Activated T-cell treated with anti-CD3 and anti-CD28 coated beads, Interleukin-2, amount 50 U/mL, for 24 hours (primary cell): ENCODE measurements around the gene TRAT1.
A peak's percentile ranks its signal among the peaks of the same experiment; 100 is the strongest.
"Not testable (repeated sequence)": the region's sequence is repeated elsewhere in the genome, so short reads cannot be mapped to it uniquely, and the experiment has no call there.

Experiments
- DNase-seq: peaks from one replicate; pipeline ENCODE4 v3.0.0-alpha.2; 2020
- H3K27ac Mint-ChIP-seq: 2 replicates; pipeline ENCODE4 v1.8.0; 2020; ENCODE audit warnings: mild to moderate bottlenecking, mixed read lengths
- H3K27me3 Mint-ChIP-seq: 2 replicates; pipeline ENCODE4 v1.8.0; 2020; ENCODE audit warnings: mixed read lengths
- H3K36me3 Mint-ChIP-seq: 2 replicates; pipeline ENCODE4 v1.8.0; 2020; ENCODE audit warnings: low read depth, mixed read lengths
- H3K4me1 Mint-ChIP-seq: 2 replicates; pipeline ENCODE4 v1.8.0; 2020; ENCODE audit warnings: low read depth, mixed read lengths
- H3K4me3 Mint-ChIP-seq: 2 replicates; pipeline ENCODE4 v1.8.0; 2020; ENCODE audit warnings: mild to moderate bottlenecking, moderate library complexity, mixed read lengths
- H3K9me3 Mint-ChIP-seq: 2 replicates; pipeline ENCODE4 v1.8.0; 2020; ENCODE audit warnings: mixed read lengths

The TRAT1 gene, protein sequence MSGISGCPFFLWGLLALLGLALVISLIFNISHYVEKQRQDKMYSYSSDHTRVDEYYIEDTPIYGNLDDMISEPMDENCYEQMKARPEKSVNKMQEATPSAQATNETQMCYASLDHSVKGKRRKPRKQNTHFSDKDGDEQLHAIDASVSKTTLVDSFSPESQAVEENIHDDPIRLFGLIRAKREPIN

GRCh38 chr3:108822123-108822897 lies at the start of gene TRAT1:
Gene TRAT1 (plus strand): TSS chr3:108822786. CDS start chr3:108822928, 142 bp downstream.
- Mint-ChIP-seq H3K4me1 (peaks cover 64% of the 10 kb centered on the region), H3K4me3 (peak within 1 kb of the TSS; percentile 85), H3K27me3 (no peaks in the 10 kb centered on the region), H3K27ac (peak within 1 kb of the TSS; percentile 94), H3K36me3 (peaks cover 5% of the 10 kb centered on the region), H3K9me3 (no peaks in the 10 kb centered on the region)
- no peak for DNase-seq

DNA sequence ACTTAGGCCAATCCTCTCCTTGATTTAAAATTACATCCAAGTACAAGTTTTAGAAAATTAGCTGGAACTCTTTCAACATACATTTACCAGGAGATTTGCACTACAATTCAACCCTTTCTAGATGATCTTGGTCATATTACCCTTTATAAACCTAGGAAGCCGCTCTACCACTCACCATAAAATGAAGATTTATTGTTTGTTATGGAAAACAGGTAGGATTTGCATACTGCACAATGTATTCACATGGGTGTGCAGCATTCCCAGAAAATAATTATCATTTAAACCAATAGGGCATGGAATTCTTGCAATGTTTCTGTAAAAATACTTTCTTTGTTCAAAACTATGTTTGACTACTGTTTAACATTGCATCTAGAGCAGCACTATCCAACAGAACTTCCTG lies 46.9 kb upstream of the TRAT1 start:
- H3K27ac Mint-ChIP-seq = no peak overlapping the region
- H3K36me3 Mint-ChIP-seq = no peaks in the 10 kb centered on the region
- H3K9me3 Mint-ChIP-seq = no peaks in the 10 kb centered on the region
- no peaks in the 10 kb centered on the region for H3K27me3 Mint-ChIP-seq
- DNase-seq = no peak
- H3K4me3 Mint-ChIP-seq = no peak overlapping the region
- peaks cover 35% of the 10 kb centered on the region for H3K4me1 Mint-ChIP-seq

- H3K4me3 Mint-ChIP-seq = no peak overlapping the region
- no peaks in the 10 kb centered on the region for H3K36me3 Mint-ChIP-seq
- H3K27me3 Mint-ChIP-seq = no peaks in the 10 kb centered on the region
- DNase-seq = no peak
- peaks cover 39% of the 10 kb centered on the region for H3K4me1 Mint-ChIP-seq
- H3K27ac Mint-ChIP-seq = no peak overlapping the region
- H3K9me3 Mint-ChIP-seq = no peaks in the 10 kb centered on the region
Observed at GRCh38 chr3:108779496-108779895, 43.1 kb upstream of the TRAT1 start.

DNA sequence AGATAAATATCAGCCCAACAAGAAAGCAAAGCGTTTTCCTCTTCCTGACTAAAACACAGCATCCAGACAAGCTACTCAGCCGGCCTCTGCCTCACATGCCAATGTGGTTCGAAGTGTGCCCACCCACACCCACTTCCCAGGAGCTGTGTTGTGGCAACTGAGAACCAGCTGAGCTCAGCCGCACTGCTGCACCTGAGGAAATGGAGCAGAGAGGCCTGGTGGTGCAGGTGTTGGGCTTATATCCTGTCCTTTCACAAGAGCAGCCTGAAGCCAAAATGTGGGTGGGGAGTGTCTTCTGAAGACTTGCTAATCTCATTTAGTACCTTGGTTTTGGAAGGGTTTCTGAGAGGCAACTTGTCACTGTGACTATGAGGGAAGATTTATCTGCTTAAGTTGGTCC lies 42.4 kb upstream of the TRAT1 start:
- Mint-ChIP-seq H3K36me3 (no peaks in the 10 kb centered on the region), H3K27ac (peak overlapping the region; percentile 7), H3K9me3 (no peaks in the 10 kb centered on the region), H3K4me1 (peaks cover 39% of the 10 kb centered on the region), H3K27me3 (no peaks in the 10 kb centered on the region), H3K4me3 (no peak overlapping the region)
- peak; percentile 36 for DNase-seq

- no peak overlapping the region for H3K27ac Mint-ChIP-seq
- H3K4me1 Mint-ChIP-seq = no peaks in the 10 kb centered on the region
- H3K4me3 Mint-ChIP-seq = no peak overlapping the region
- peaks cover 3% of the 10 kb centered on the region for H3K9me3 Mint-ChIP-seq
- DNase-seq = no peak
- no peaks in the 10 kb centered on the region for H3K27me3 Mint-ChIP-seq
- H3K36me3 Mint-ChIP-seq = no peaks in the 10 kb centered on the region
Observed at GRCh38 chr3:108791473-108791872, 31.1 kb upstream of the TRAT1 start.

DNA sequence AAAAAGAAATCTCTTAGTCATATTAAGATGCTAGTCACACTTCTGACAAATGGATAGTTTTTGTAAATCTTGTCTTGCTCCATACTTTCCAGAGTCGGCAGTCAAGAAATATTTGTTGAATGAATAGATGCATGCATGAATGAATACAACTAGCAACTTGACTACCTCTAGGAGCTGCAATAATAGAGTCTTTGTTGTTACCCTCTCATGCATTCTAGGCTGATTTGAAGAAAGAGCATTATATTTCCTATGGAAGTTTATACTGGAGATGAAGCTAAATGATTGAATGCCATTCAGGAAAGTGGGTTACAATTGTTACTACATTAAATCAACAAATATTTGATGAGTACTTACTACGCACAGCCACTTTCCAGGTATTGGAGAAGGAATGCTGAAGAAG lies 18.1 kb upstream of the TRAT1 start:
- peaks cover 28% of the 10 kb centered on the region for H3K4me1 Mint-ChIP-seq
- no peak overlapping the region for H3K4me3 Mint-ChIP-seq
- no peak for DNase-seq
- peaks cover 8% of the 10 kb centered on the region for H3K9me3 Mint-ChIP-seq
- H3K27me3 Mint-ChIP-seq = no peaks in the 10 kb centered on the region
- no peak overlapping the region for H3K27ac Mint-ChIP-seq
- no peaks in the 10 kb centered on the region for H3K36me3 Mint-ChIP-seq

GRCh38 chr3:108804966-108805365 lies 17.6 kb upstream of the TRAT1 start:
- Mint-ChIP-seq H3K36me3 (no peaks in the 10 kb centered on the region), H3K9me3 (peaks cover 8% of the 10 kb centered on the region), H3K4me1 (peaks cover 28% of the 10 kb centered on the region), H3K4me3 (no peak overlapping the region), H3K27ac (no peak overlapping the region), H3K27me3 (no peaks in the 10 kb centered on the region)
- DNase-seq = no peak

DNA sequence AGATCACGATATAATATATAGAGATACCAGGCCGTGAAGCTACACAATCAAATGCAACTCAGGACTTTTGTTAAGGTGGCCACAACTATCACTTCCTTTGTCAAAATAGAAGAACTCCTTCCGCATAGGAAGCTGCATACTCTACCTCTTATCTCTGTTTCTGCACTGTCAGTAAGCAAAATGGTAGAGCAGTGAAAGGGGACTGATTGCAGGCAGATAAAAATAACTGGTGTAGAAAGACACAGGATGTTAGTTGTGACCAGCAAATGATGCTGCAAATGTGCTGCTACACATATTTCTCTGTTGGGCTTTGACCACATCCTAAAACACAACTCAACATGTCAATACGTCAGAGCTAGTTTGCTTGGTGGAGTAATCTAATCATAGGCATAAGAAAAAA lies 16.3 kb upstream of the TRAT1 start:
- no peak for DNase-seq
- peak overlapping the region; percentile 35 for H3K4me3 Mint-ChIP-seq
- H3K4me1 Mint-ChIP-seq = peaks cover 28% of the 10 kb centered on the region
- H3K36me3 Mint-ChIP-seq = no peaks in the 10 kb centered on the region
- H3K27ac Mint-ChIP-seq = peak overlapping the region; percentile 82
- H3K9me3 Mint-ChIP-seq = peaks cover 8% of the 10 kb centered on the region
- H3K27me3 Mint-ChIP-seq = no peaks in the 10 kb centered on the region

DNA sequence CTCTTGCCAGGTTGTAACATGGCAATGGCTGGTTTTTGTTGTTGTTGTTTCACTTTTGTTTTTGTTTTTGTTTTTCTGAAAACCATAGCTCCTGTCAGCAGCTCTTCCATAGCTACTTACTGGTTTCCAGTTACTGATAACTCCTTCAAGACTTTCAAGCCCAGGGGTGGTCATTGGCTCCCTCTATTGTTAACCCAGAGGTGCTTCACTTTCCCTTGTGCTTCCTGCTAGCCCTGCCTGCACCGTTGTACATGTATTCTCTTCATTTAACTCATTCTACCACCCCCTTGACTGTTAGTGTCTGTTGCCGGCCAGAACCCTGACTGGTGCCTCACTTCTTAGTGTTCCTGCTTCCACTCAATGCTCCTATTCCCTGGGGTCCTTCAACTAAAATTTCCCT lies 4.2 kb upstream of the TRAT1 start:
- Mint-ChIP-seq H3K4me1 (peaks cover 39% of the 10 kb centered on the region), H3K27me3 (no peaks in the 10 kb centered on the region), H3K9me3 (peaks cover 3% of the 10 kb centered on the region), H3K36me3 (peaks cover 5% of the 10 kb centered on the region), H3K27ac (peak overlapping the region; percentile 24), H3K4me3 (peak overlapping the region; percentile 28)
- peak; percentile 47 for DNase-seq

DNA sequence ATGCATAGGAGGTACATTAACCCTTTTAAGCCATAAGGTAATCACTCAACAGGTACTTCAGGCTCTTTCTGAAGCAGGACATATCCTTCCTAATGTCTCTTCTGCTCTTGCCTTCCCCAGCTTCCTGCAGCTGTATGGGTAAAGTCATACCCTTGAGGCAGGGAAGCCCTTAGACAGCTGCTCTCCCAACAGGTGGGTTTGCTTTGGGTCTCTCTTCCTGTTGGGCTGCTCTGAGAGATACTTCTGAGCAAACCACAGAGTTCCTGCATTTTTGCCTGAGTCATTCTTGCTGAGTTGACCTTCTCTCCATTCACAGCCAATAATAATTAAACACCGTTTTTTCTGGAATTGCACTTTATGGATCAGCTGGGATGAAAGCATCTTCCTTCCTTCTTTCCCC lies 2.0 kb upstream of the TRAT1 start:
- Mint-ChIP-seq H3K27me3 (no peaks in the 10 kb centered on the region), H3K27ac (peak overlapping the region; percentile 83), H3K9me3 (peaks cover under 1% of the 10 kb centered on the region), H3K36me3 (peaks cover 5% of the 10 kb centered on the region), H3K4me1 (peaks cover 49% of the 10 kb centered on the region), H3K4me3 (peak overlapping the region; percentile 70)
- no peak for DNase-seq

- DNase-seq = no peak
- H3K36me3 Mint-ChIP-seq = peaks cover 5% of the 10 kb centered on the region
- H3K9me3 Mint-ChIP-seq = no peaks in the 10 kb centered on the region
- no peaks in the 10 kb centered on the region for H3K27me3 Mint-ChIP-seq
- peaks cover 71% of the 10 kb centered on the region for H3K4me1 Mint-ChIP-seq
- peak overlapping the region; percentile 83 for H3K4me3 Mint-ChIP-seq
- peak overlapping the region; percentile 92 for H3K27ac Mint-ChIP-seq
Observed at GRCh38 chr3:108823227-108823626, 641 bp downstream of the TRAT1 start.

DNA sequence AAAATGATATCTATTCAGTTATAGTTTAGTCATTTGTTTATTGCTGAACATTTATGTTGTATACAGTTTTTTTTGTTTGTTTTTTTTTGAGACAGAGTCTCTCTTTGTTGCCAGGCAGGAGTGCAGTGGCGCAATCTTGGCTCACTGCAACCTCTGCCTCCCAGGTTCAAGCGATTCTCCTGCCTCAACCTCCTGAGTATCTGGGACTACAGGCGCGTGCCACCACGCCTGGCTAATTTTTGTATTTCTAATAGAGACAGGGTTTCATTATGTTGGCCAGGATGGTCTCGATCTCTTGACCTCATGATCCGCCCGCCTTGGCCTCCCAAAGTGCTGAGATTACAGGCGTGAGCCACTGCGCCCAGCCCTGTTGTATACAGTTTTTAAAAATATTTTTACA lies 1.2 kb downstream of the TRAT1 start:
- H3K27me3 Mint-ChIP-seq, H3K36me3 Mint-ChIP-seq, H3K9me3 Mint-ChIP-seq: not testable (repeated sequence)
- Mint-ChIP-seq H3K4me1 (peaks cover 71% of the 10 kb centered on the region), H3K27ac (peak overlapping the region; percentile 86), H3K4me3 (peak overlapping the region; percentile 85)
- peak; percentile 46 for DNase-seq

GRCh38 chr3:108826309-108827187 lies 4.0 kb downstream of the TRAT1 start:
- H3K27me3 Mint-ChIP-seq = no peaks in the 10 kb centered on the region
- H3K27ac Mint-ChIP-seq = peak overlapping the region; percentile 87
- no peaks in the 10 kb centered on the region for H3K9me3 Mint-ChIP-seq
- peaks cover 10% of the 10 kb centered on the region for H3K36me3 Mint-ChIP-seq
- peak overlapping the region; percentile 85 for H3K4me3 Mint-ChIP-seq
- DNase-seq = no peak
- H3K4me1 Mint-ChIP-seq = peaks cover 73% of the 10 kb centered on the region

DNA sequence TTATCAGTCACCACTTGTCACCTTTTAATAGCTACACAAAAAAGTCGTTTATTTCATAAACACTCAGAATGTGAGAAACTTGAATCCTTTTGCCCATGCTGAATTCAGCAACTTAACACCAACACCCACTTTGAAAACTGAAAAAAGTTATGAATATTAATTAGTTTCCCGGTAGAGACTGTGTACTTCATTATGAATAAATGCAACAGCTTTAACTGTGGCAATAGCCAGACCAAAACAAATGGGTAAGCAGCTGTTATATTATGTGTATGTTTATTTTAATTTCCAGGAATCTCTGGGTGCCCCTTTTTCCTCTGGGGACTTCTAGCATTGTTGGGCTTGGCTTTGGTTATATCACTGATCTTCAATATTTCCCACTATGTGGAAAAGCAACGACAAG lies 7.8 kb downstream of the TRAT1 start:
- Mint-ChIP-seq H3K9me3 (no peaks in the 10 kb centered on the region), H3K36me3 (peaks cover 11% of the 10 kb centered on the region), H3K27me3 (no peaks in the 10 kb centered on the region), H3K4me3 (peak overlapping the region; percentile 18), H3K27ac (peak overlapping the region; percentile 80), H3K4me1 (peaks cover 90% of the 10 kb centered on the region)
- no peak for DNase-seq
